OCI-LY7 (cell line): ENCODE results near the gene GATA3.

Experiments used
- CTCF ChIP-seq: fragments of 200-600 bp; sonication (generic); conservative IDR thresholded peaks from 2 replicates; pipeline ENCODE4 v1.5.1; 2014; ENCODE audit warnings: mild to moderate bottlenecking, antibody characterized with exemption, low read length, moderate library complexity, mixed read lengths
- EZH2phosphoT487 ChIP-seq: fragments of 200-600 bp; sonication (generic); IDR thresholded peaks from 2 replicates; pipeline ENCODE4 v1.6.1; 2018; ENCODE audit warnings: low read depth, borderline replicate concordance, mild to moderate bottlenecking, mixed run types, antibody characterized with exemption, low read length, moderate library complexity, mixed read lengths

GRCh38 chr10:8037941-8038894, 16.3 kb upstream of the GATA3 start:
- TF ChIP-seq CTCF (no peak), EZH2phosphoT487 (no peak)
